Liver (tissue), 3 donors: ENCODE measurements around the gene GPR137C.

ENCODE experiments used
- EGR1 ChIP-seq, 2 donors: IDR thresholded peaks; 2 replicates each; pipeline ENCODE4 v1.6.1; 2016 to 2018; ENCODE audit warnings: antibody characterized with exemption in 2 of 2, low read depth in 2 of 2
- FOXA1 ChIP-seq: IDR thresholded peaks from 2 replicates; pipeline ENCODE4 v1.6.1; 2016; ENCODE audit warnings: antibody characterized with exemption
- FOXA2 ChIP-seq: IDR thresholded peaks from 2 replicates; pipeline ENCODE4 v1.6.1; 2016; ENCODE audit warnings: antibody characterized with exemption
- GABPA ChIP-seq, 2 donors: IDR thresholded peaks in 1 of 2; conservative IDR thresholded peaks in 1 of 2; 2 replicates each; pipeline ENCODE4 v1.6.1; 2016; ENCODE audit warnings: antibody characterized with exemption in 2 of 2, mild to moderate bottlenecking in 1 of 2, moderate library complexity in 1 of 2
- HNF4G ChIP-seq: IDR thresholded peaks from 2 replicates; pipeline ENCODE4 v1.6.1; 2016; ENCODE audit warnings: antibody characterized with exemption
- JUND ChIP-seq, 2 donors: IDR thresholded peaks; 2 replicates each; pipeline ENCODE4 v1.6.1; 2016; ENCODE audit warnings: antibody characterized with exemption in 2 of 2
- RAD21 ChIP-seq, 2 donors: IDR thresholded peaks; 2 replicates each; pipeline ENCODE4 v1.6.1; 2016; ENCODE audit warnings: antibody characterized with exemption in 2 of 2, mild to moderate bottlenecking in 2 of 2
- TAF1 ChIP-seq: conservative IDR thresholded peaks from 2 replicates; pipeline ENCODE4 v1.6.1; 2016; ENCODE audit warnings: antibody characterized with exemption, mild to moderate bottlenecking
- YY1 ChIP-seq: IDR thresholded peaks from 2 replicates; pipeline ENCODE4 v1.6.1; 2016; ENCODE audit warnings: antibody characterized with exemption, mild to moderate bottlenecking
- ZBTB33 ChIP-seq: IDR thresholded peaks from 2 replicates; pipeline ENCODE4 v1.6.1; 2016; ENCODE audit warnings: antibody characterized with exemption
- TF ChIP-seq, protein P1 (sequence below): fragments of 150-350 bp; IDR thresholded peaks from 2 replicates; pipeline ENCODE4 v1.5.1; 2017; ENCODE audit warnings: improper control_type of control experiment, low read depth, low read length; ENCODE audit not compliant: missing input control
- TF ChIP-seq, protein P2 (sequence below): IDR thresholded peaks from 2 replicates; pipeline ENCODE4 v1.6.1; 2016; ENCODE audit warnings: antibody characterized with exemption
- TF ChIP-seq, protein P3 (sequence below): IDR thresholded peaks from 2 replicates; pipeline ENCODE4 v1.6.1; 2016; ENCODE audit warnings: antibody characterized with exemption
- TF ChIP-seq, protein P4 (sequence below): IDR thresholded peaks from 2 replicates; pipeline ENCODE4 v1.6.1; 2016; ENCODE audit warnings: antibody characterized with exemption, mild to moderate bottlenecking
- donor health status: healthy.
- donor health status: healthy.

DNA sequence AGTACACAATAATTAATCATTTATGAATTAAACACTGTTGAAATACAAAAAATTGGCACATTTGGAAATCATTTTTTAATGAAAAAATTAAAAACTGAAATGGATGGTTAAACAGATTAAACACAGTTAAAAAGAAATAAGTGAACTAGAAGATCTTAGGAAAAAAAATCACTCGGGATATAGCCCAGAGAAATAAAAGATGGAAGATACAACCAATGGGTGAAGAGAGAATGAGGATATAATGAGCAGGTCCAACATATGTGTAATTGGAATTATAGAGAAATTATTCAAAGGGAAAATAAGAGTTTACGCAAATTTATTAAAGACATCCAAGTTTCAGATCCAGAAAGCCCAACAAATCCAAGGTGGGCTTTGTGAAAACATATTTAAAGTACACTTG is 6.1 kb downstream of the GPR137C start:
- TF ChIP-seq TAF1 (no peak), EGR1 (IDR thresholded peaks at IDR 0.05; ENCODE audit: low read depth in 2 of 2) (no peak), RAD21 (IDR thresholded peaks at IDR 0.05) (no peak), YY1 (no peak), FOXA2 (no peak), GABPA (IDR thresholded peaks at IDR 0.05 in 1 of 2, conservative IDR thresholded peaks at IDR 0.05 in 1 of 2) (no peak), ZBTB33 (no peak), JUND (IDR thresholded peaks at IDR 0.05) (no peak), HNF4G (no peak), FOXA1 (no peak)
- TF ChIP-seq, protein P1, sequence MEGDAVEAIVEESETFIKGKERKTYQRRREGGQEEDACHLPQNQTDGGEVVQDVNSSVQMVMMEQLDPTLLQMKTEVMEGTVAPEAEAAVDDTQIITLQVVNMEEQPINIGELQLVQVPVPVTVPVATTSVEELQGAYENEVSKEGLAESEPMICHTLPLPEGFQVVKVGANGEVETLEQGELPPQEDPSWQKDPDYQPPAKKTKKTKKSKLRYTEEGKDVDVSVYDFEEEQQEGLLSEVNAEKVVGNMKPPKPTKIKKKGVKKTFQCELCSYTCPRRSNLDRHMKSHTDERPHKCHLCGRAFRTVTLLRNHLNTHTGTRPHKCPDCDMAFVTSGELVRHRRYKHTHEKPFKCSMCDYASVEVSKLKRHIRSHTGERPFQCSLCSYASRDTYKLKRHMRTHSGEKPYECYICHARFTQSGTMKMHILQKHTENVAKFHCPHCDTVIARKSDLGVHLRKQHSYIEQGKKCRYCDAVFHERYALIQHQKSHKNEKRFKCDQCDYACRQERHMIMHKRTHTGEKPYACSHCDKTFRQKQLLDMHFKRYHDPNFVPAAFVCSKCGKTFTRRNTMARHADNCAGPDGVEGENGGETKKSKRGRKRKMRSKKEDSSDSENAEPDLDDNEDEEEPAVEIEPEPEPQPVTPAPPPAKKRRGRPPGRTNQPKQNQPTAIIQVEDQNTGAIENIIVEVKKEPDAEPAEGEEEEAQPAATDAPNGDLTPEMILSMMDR: no peak
- TF ChIP-seq, protein P2, sequence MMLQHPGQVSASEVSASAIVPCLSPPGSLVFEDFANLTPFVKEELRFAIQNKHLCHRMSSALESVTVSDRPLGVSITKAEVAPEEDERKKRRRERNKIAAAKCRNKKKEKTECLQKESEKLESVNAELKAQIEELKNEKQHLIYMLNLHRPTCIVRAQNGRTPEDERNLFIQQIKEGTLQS: no peak
- TF ChIP-seq, protein P3, sequence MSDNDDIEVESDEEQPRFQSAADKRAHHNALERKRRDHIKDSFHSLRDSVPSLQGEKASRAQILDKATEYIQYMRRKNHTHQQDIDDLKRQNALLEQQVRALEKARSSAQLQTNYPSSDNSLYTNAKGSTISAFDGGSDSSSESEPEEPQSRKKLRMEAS: no peak
- TF ChIP-seq, protein P4, sequence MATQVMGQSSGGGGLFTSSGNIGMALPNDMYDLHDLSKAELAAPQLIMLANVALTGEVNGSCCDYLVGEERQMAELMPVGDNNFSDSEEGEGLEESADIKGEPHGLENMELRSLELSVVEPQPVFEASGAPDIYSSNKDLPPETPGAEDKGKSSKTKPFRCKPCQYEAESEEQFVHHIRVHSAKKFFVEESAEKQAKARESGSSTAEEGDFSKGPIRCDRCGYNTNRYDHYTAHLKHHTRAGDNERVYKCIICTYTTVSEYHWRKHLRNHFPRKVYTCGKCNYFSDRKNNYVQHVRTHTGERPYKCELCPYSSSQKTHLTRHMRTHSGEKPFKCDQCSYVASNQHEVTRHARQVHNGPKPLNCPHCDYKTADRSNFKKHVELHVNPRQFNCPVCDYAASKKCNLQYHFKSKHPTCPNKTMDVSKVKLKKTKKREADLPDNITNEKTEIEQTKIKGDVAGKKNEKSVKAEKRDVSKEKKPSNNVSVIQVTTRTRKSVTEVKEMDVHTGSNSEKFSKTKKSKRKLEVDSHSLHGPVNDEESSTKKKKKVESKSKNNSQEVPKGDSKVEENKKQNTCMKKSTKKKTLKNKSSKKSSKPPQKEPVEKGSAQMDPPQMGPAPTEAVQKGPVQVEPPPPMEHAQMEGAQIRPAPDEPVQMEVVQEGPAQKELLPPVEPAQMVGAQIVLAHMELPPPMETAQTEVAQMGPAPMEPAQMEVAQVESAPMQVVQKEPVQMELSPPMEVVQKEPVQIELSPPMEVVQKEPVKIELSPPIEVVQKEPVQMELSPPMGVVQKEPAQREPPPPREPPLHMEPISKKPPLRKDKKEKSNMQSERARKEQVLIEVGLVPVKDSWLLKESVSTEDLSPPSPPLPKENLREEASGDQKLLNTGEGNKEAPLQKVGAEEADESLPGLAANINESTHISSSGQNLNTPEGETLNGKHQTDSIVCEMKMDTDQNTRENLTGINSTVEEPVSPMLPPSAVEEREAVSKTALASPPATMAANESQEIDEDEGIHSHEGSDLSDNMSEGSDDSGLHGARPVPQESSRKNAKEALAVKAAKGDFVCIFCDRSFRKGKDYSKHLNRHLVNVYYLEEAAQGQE: no peak
